ENCODE results near the gene WDR54. TPM values are rescaled to one million over a fixed set of nuclear protein-coding genes. Genes with fewer than 3 reads are reported as not detected.
A peak's percentile ranks its signal among the peaks of the same experiment; 100 is the strongest.

WDR54 gene
- total and polyA plus RNA-seq, 4 donors, result 15.4 to 42.3 (median 32.0) TPM

- WGBS, 2 donors, result 24 to 43% methylated on average over 1 of the region's 1 CpG
- H3K9ac ChIP-seq (ENCODE audit: insufficient read depth in 1 of 2, low read length in 2 of 2), result no peak overlapping the region
- DNase-seq, result peak in 1 of 3 donors; percentile 17
- ATAC-seq (ENCODE audit: insufficient read depth, low FRiP score), result peak; percentile 42
- peaks cover 0 to 14% (median 3%) of the 10 kb centered on the region in 4 donors for H3K36me3 ChIP-seq (ENCODE audit: control insufficient read depth in 4 of 4, insufficient read depth in 4 of 4, low read length in 4 of 4)
- peaks cover 9 to 38% (median 15%) of the 10 kb centered on the region in 5 donors for H3K4me1 ChIP-seq (ENCODE audit: control insufficient read depth in 5 of 5, insufficient read depth in 5 of 5, low read length in 5 of 5)
- H3K27ac ChIP-seq (ENCODE audit: low read depth in 1 of 2, low read length in 1 of 2), result peak overlapping the region; percentile 49 to 75
- no peak for TF ChIP-seq CTCF (IDR thresholded peaks at IDR 0.05; ENCODE audit: control extremely low read depth, extremely low read depth)
- no peaks in the 10 kb centered on the region for H3K9me3 ChIP-seq (ENCODE audit: control insufficient read depth in 4 of 4, insufficient read depth in 3 of 4, low read length in 3 of 4)
- H3K4me3 ChIP-seq, result no peak overlapping the region
- H3K27me3 ChIP-seq (ENCODE audit: control insufficient read depth in 3 of 3, insufficient read depth in 3 of 3, low read length in 2 of 3), result no peaks in the 10 kb centered on the region
Measured at GRCh38 chr2:74383254-74383653, 38.3 kb upstream of the WDR54 start.

- no peak for DNase-seq
- H3K4me3 ChIP-seq, result no peak overlapping the region
- H3K4me1 ChIP-seq (ENCODE audit: control insufficient read depth in 5 of 5, insufficient read depth in 5 of 5, low read length in 5 of 5), result peaks cover 9 to 46% (median 15%) of the 10 kb centered on the region in 5 donors
- H3K27ac ChIP-seq (ENCODE audit: low read depth in 1 of 2, low read length in 1 of 2), result no peak overlapping the region
- peaks cover 0 to 10% (median 3%) of the 10 kb centered on the region in 4 donors for H3K36me3 ChIP-seq (ENCODE audit: control insufficient read depth in 4 of 4, insufficient read depth in 4 of 4, low read length in 4 of 4)
- H3K27me3 ChIP-seq (ENCODE audit: control insufficient read depth in 3 of 3, insufficient read depth in 3 of 3, low read length in 2 of 3), result no peaks in the 10 kb centered on the region
- H3K9ac ChIP-seq (ENCODE audit: insufficient read depth in 1 of 2, low read length in 2 of 2), result no peak overlapping the region
- no peak for ATAC-seq (ENCODE audit: insufficient read depth, low FRiP score)
- 63 to 82% methylated on average over 3 of the region's 3 CpGs for WGBS, 2 donors
- H3K9me3 ChIP-seq (ENCODE audit: control insufficient read depth in 4 of 4, insufficient read depth in 3 of 4, low read length in 3 of 4), result no peaks in the 10 kb centered on the region
- no peak for TF ChIP-seq CTCF (IDR thresholded peaks at IDR 0.05; ENCODE audit: control extremely low read depth, extremely low read depth)
Measured at GRCh38 chr2:74384051-74384450, 37.5 kb upstream of the WDR54 start.

- H3K4me1 ChIP-seq (ENCODE audit: control insufficient read depth in 5 of 5, insufficient read depth in 5 of 5, low read length in 5 of 5), result peaks cover 7 to 57% (median 14%) of the 10 kb centered on the region in 5 donors
- ATAC-seq (ENCODE audit: insufficient read depth, low FRiP score) (peak; percentile 33), DNase-seq (no peak)
- no peak overlapping the region for H3K4me3 ChIP-seq
- H3K27me3 ChIP-seq (ENCODE audit: control insufficient read depth in 3 of 3, insufficient read depth in 3 of 3, low read length in 2 of 3), result no peaks in the 10 kb centered on the region
- no peak for TF ChIP-seq CTCF (IDR thresholded peaks at IDR 0.05; ENCODE audit: control extremely low read depth, extremely low read depth)
- peaks cover 0 to 9% (median 3%) of the 10 kb centered on the region in 4 donors for H3K36me3 ChIP-seq (ENCODE audit: control insufficient read depth in 4 of 4, insufficient read depth in 4 of 4, low read length in 4 of 4)
- no peak overlapping the region for H3K27ac ChIP-seq (ENCODE audit: low read depth in 1 of 2, low read length in 1 of 2)
- 72 to 77% methylated on average over 8 of the region's 8 CpGs for WGBS, 2 donors
- no peaks in the 10 kb centered on the region for H3K9me3 ChIP-seq (ENCODE audit: control insufficient read depth in 4 of 4, insufficient read depth in 3 of 4, low read length in 3 of 4)
- H3K9ac ChIP-seq (ENCODE audit: insufficient read depth in 1 of 2, low read length in 2 of 2), result no peak overlapping the region
Measured at GRCh38 chr2:74385396-74385795, 36.1 kb upstream of the WDR54 start.

- Histone ChIP-seq H3K36me3 (ENCODE audit: control insufficient read depth in 4 of 4, insufficient read depth in 4 of 4, low read length in 4 of 4) (peaks cover 0 to 6% (median 3%) of the 10 kb centered on the region in 4 donors), H3K9ac (ENCODE audit: insufficient read depth in 1 of 2, low read length in 2 of 2) (no peak overlapping the region), H3K9me3 (ENCODE audit: control insufficient read depth in 4 of 4, insufficient read depth in 3 of 4, low read length in 3 of 4) (no peaks in the 10 kb centered on the region), H3K4me1 (ENCODE audit: control insufficient read depth in 5 of 5, insufficient read depth in 5 of 5, low read length in 5 of 5) (peaks cover 5 to 50% (median 15%) of the 10 kb centered on the region in 5 donors), H3K27me3 (ENCODE audit: control insufficient read depth in 3 of 3, insufficient read depth in 3 of 3, low read length in 2 of 3) (no peaks in the 10 kb centered on the region), H3K27ac (ENCODE audit: low read depth in 1 of 2, low read length in 1 of 2) (peak overlapping the region in 1 of 2 donors; percentile 91), H3K4me3 (no peak overlapping the region)
- 83 to 100% methylated on average over 1 of the region's 1 CpG for WGBS, 2 donors
- TF ChIP-seq CTCF (IDR thresholded peaks at IDR 0.05; ENCODE audit: control extremely low read depth, extremely low read depth), result no peak
- no peak for ATAC-seq (ENCODE audit: insufficient read depth, low FRiP score)
- no peak for DNase-seq
Measured at GRCh38 chr2:74387346-74387745, 34.2 kb upstream of the WDR54 start.
